HG03039 (cell line): ENCODE data around the gene HDAC8.
"Not testable (repeated sequence)": the region's sequence is repeated elsewhere in the genome, so short reads cannot be mapped to it uniquely, and the experiment has no call there.

Experiments
- ATAC-seq: cut with Tn5 transposase; IDR thresholded peaks from one replicate; pipeline ENCODE4 v1.9.1; 2021; ENCODE audit warnings: mild to moderate bottlenecking, moderate library complexity; ENCODE audit not compliant: unreplicated experiment

Gene HDAC8

DNA sequence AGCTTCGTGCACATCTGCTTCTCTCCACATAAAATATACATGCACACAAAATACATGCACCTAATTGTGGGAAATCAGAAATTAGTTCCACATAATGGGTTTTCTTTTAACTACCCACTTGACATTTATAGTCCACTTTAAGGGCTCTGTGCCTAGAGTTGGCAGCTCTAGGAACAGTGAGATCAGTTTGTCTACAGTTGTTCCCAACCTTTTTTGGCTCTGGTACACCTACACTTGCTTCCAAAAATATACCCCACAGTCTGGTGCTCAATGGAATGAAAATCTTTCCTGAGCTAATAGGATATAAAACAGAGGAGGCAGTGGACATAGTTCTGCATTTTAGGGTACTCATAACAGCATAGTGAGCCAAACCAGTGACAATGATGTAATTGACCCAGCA, 36.1 kb downstream of the HDAC8 start:
- no peak for ATAC-seq

DNA sequence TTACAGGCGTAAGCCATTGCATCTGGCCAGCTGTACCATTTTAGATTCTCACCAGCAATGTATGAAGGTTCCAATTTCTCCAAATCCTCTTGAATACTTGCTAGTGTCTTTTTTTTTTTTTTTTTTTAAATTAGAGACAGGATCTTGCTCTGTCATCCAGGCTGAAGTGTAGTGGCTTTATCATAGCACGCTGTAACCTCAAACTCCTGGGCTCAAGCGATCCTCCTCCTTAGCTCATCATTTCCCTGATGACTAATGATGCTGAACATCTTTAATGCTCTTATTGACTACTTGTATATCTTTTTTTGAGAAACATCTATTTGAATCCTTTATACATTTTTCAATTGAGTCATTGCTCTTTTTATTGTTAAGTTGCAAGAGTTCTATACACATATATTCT, 40.3 kb downstream of the HDAC8 start:
- ATAC-seq = no peak

DNA sequence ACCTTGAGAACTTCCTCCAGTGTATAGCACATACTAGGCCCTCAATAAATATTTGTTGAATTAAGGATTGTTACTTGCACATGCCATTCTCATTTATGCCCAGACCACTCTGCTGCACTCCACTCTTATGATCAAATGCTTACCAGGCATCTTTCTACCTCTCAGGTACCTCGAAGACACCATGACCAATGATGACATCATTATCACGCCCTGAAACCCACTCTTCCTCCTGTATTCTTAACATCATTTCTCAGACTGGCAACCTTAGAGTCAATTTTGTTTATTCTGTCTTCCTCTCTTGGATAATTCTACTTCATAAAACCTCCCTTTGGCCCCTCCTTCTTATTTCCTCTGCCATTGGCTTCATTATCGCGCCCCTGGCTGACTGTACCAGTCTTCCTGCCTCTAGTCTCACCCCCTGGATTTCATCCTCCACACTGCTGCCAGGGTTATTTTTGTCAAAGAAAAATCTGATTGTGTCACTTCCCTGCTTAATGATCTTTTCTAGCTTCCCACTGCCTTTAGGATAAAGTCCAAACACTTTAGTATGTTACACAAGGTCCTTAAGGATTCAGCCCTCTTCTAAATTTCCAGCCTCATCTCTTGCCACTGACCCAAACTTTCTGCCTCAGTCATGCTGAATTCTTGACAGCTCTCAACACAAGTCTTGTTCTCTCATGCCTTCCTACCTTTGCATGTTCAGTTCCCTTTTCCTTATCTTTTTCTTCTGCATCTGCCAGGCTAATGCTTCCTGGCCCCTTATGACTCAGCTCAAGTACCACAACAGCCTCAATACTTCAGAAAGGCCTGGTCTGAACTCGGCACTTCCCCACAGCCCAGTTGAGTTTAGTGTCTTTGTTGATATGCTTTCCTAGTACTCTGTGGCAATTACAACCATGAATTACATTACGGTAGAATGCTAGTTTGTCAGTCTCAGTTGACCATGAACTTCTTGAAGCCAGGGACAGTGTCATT, 45.8 kb downstream of the HDAC8 start:
- no peak for ATAC-seq

DNA sequence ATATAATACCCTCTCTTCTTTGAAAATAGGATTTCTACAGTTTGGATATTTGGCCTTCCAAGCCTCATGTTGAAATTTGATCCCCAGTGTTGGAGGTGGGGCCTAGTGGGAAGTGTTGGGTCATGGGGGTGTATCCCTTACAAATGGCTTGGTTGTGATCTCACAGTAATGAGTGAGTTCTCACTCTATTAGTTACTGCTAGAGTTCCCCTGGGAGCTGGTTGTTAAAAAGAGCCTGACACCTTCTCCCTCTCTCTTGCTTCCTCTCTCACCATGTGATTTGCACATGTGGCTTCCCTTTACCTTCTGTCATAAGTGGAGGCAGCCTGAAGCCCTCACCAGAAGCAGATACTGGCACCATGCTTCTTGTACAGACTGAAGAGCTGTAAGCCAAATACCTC, 73.9 kb downstream of the HDAC8 start:
- no peak for ATAC-seq

DNA sequence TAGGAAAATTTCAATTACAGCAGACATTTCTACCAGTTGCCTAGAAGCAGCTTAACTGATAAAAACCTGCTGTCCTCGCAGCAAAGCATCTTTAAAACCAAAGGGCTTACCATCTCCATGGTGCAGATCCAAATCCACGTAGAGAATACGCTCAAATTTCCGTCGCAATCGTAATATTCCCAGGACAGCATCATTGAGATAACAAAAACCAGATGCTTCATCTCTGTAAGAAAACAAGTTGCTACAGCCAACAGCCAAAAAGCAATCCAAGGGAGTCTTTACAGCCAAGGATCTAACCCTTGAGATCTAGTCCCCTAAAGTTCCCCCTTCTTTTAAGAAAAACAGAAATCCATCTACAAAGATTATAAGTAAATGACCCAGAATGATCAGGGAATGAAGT, 77.6 kb downstream of the HDAC8 start:
- ATAC-seq = no peak

DNA sequence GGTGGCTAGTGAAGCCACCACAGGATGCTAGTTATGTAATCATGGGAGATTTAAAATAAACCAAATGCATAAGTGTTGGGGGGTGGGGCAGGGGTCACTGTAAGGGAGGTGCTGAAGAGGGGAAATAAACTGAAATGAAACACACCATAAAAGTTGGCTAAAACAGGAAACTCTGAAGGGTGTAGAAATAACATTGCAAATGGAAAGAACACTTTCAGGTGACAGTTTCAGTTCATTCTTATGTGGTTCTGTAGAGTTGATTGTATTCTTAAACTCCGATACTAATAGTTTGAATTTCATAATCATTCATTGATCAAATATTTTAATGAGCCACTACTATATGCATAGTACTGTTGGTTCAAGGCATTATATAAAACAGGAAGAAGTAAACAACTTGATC, 80.1 kb downstream of the HDAC8 start:
- no peak for ATAC-seq

DNA sequence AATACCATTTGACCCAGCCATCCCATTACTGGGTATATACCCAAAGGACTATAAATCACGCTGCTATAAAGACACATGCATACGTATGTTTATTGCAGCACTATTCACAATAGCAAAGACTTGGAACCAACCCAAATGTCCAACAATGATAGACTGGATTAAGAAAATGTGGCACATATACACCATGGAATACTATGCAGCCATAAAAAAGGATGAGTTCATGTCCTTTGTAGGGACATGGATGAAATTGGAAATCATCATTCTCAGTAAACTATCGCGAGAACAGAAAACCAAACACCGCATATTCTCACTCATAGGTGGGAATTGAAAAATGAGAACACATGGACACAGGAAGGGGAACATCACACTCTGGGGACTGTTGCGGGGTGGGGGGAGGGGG, 82.4 kb downstream of the HDAC8 start:
- ATAC-seq = not testable (repeated sequence)

DNA sequence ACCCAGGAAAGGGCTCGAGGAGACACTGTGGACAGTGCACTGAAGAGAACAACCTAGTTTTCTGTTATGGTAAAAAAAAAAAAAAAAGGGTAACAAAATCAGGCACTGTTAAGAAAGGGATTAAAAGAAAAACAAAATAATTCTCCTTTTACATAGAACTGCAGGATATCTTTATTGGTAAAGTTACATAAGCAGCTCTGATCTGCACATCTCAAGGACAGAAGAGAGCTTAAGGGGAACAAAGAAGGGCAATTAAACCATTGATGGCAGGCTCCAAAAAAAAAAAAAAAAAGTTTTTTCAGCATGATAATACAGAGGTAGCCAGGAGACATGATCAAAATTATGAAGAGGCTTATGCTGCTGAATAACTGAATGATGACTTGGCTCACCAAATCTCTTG, 85.0 kb downstream of the HDAC8 start:
- no peak for ATAC-seq

DNA sequence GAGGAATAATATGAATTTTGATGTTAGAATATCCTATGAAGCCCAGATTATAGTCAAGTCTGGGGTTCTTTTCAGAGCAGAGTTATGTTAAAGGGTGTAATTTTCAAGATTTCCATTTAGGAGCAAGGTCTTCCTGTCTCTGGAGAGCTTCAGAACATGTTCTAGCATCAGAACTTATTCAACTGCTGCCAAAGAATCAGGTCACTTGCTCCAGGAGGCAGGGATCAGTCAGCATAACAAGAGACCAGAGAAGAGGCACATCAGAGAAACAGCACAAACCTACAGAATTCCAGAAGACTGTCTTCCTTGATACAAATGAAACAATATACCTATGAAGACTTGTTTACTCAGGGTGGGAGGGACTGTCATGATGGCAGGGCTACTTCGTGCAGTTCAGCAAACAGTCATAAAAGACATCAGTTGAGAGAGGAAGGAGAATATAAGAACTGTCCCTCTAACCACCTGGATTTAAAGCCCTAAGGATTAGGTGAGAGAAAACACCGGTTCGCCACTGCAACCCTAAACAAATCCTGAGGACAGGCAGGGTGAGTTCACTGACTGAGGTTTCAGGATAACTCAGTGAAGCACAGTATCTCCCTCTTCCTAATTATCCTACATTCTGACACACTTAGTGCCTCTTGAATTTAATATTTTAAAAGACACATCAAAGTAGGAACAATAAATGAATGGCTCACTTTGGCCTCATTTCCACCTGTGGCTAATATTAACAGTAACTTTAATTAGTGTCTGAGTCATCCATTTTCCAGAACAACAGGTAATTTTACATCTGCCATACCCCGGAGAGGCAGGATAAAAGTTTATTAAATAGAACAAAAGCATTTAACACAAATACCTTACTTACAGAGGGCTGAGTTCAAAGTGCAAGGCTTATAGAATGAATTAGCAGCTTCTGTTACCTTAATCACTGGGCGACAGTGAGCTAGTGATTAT, 93.0 kb downstream of the HDAC8 start:
- ATAC-seq = no peak

DNA sequence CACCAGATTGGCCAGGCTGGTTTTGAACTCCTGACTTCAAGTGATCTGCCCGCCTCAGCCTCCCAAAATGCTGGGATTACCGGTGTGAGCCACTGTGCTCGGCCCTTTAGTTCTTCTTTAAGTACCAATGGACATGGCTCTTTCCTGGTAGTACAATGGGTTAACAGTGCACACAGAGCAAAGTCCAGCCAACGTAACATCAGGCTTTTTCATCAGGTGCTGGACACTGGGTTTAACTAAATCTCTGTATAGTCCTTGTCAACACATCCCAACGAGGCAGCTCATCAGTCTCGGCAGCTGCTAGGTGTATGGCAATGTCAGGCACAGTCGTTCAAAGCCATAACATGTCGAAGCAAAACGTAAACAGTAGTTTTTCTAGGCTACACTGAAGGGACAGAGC, 93.8 kb downstream of the HDAC8 start:
- no peak for ATAC-seq

DNA sequence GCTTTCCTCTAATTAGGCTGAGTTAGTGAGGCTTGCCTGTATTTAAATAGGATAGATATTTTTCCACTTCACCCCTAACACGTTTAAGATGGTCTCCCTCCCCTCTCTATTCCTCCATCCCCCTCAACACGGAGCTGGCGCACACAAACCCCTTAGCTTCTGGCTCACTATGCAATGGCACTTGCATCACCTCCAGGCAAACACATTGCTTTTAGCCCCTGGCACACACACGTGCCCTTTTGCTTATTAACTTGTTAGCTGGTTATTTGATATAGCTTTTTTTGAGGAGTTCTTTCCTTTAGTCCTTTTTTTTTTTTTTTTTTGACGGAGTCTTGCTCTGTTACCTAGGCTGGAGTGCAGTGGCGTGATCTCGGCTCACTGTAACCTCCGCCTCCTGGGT, 94.3 kb downstream of the HDAC8 start:
- no peak for ATAC-seq

DNA sequence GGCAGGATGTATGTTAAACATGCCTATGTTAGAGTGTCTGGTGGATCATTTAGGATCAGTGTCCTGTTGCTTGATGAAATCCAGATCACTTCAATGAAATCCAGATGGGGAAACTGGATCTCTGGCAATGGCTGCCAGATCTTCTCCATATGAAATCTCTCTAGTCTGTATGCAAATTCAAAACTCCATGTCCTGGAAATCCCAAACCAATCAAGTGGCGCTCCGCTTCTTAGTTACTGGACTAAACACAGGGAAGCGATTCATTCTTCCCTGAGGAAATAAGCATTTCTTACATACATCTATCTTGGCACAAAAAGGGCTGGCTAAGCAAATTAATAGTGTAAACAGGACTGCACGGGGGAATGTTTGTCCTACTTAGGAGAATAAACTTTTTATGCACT, 94.9 kb downstream of the HDAC8 start:
- no peak for ATAC-seq

DNA sequence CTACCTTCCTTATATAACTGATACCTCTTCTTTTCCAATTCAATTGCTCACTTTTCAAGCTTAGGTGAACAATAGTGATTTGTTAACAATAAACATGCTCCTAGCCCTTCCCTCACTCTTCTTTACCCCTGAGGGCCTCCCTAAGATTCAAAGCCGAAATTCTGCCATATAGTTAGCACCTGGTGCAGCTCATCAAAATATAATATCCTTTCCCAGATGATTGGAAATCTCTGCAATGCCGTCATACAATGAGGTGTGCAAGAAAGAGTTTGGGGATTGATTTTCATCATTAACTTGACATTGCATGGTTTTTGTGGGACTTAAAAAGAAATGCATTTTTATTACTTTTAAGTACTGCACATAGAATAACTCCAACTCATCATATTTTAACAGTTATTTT, 95.3 kb downstream of the HDAC8 start:
- ATAC-seq = no peak

DNA sequence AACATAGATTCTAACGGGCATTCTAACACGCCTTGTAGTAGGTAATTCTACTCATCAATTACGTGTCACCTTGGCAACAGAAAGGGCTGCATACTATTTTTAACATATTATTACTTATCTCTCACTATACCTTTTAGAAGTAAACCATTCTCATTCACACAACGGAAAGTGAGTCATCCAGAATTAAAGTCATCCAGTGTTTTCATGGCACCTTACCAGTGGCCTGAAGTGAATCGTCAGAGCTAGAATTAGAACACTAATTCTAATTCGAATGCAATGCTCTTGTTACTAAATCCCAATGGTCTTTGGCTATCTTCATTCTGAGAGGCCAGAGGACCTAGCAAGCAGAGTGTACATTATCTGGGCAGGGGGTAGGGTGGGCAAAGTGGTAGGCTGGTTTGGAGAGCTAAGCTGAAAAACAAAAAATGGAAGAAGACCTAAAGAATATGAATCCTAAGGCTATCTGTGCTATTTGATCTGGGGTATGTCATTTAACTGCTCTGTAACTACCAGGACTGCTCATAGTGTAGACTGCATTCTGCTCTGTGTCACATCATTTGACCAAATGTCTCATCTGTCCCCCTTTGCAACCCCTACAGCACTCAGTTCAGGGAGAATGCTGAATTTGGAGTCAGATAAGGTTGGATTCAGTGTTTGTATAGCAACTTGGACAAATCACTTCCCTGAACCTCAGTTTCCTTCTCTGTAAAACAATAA, 96.5 kb downstream of the HDAC8 start:
- ATAC-seq = no peak

DNA sequence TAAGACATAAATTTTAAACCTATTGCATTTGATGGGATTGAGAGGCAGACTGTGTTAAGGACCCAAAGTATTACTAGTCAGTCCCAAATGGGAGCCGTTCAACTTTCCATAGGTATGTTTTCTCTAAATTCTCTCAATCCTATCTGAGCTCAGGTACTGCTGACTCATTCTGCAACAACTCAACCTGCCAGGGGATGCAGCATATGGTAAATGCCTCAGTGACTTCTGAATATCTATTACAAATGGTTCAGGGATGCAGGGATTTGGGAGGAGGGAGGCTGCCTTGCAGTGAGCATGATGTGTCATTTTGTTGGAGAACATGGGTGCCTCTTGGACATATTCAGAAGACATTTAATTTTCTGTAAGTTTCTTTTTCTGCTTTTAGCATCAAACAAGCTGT, 97.3 kb downstream of the HDAC8 start:
- ATAC-seq = no peak

DNA sequence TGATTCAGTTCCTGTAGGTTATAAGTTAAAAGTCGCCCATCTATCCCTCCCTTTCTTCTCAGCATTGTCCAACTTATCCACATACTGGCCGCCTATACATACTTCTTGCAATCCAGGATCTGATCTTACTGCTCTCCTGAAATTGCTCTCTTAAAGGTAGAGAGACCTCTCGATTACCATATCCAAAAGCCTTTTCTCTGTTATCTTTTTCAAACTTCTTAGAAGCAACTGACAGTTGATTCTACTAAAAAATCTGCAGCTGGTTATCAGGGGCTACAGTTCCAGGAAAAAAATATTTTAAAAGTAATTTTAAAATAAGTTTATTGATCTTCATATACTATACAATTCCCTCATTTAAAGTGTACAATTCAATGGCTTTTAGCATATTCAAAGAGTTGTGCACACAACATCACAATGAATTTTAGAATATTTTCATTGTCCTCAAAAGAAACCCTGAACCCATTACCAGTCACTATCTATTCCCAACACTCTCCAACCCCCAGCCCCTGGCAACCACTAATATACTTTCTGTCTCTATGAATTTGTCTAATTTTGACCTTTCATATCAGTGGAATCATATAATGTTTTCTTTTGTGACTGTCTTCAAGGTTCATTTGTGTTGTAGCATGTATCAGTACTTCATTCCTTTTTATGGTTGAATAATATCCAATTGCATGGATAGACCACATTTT, 102.0 kb downstream of the HDAC8 start:
- no peak for ATAC-seq

DNA sequence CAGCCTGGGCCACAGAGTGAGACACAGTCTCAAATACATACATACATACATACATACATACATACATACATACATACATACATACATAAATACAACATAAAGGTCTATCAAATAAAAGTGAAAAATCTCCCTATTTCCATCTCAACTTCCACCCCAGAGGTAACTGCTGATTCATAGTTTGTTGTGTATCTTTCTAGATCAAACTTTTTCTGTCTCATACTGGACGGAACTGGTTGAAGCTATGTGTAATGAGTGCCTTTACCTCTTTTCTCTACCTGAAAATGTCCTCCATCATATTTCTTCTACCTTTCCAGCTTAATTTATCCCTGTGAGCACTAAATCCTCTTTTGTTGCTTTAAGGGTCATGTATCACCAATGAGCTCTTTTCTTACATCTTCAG, 102.5 kb downstream of the HDAC8 start:
- no peak for ATAC-seq

DNA sequence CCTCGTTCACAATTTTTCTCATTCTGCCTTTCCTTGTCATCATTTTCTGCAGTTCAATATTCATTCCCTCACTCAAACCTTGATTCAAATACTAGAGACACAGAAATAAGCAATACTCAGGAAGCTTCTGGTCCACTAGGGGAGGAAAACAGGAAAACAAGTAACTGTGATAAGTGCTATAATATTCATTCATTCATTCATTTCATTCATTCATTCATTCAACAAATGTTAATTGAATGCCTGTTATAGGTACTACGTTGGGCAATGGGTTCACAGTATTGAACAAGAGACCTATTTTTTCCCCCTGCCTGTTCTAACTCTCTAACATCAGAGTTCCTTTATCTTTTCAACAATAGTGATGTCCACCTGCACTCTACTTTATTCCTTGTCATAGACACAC, 104.0 kb downstream of the HDAC8 start:
- ATAC-seq = no peak

DNA sequence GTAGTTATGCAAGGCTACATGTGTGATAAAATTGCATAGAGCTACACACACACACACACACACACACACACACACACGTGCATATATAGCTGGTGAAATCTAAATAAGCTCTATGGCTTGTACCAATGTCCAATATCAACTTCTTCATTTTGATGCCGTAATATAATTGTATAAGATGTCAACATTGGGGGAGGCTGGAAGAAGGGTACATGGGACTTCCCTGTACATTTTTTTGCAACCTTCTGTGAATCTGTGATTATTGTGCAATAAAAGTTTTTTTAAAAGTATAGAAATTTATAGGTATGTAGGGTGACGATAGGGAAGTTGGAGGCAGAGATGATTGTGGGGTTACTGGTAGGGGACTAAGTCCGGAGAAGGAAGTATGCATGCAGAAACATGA, 105.5 kb downstream of the HDAC8 start:
- ATAC-seq = no peak

DNA sequence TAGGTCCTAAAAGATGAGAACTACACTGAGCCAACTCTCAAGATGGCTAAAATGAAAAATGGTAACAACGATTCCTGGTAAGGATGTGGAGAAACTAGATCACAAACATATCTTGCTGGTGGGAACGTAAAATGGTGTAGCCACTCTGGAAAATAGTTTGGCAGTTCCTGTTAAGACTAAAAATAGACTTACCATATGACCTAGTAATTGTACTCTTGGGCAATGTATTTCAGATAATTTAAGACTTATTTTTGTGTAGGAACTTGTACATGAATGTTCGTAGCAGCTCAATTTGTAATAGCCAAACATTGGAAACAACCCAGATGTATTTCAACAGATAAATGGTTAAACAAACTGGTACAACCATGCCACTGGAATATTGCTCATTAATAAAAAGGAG, 106.2 kb downstream of the HDAC8 start:
- no peak for ATAC-seq

DNA sequence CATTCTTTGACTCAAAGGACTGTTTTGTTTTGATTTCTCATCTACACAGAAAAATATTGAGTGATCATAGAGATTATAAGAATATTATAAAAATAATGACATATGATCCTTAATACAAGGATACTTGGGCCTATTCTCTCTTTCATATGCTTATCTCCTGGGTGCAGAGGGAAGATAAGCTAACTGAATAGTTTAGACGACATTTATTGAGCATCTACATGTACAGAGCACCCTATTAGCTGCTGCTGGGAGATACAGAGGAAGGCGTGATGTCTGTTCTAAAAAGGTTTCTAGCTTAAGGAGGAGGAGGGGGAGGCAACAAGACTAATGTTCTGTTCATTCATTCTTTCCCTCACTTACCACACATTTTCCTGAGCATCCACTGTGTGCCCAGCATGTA, 106.8 kb downstream of the HDAC8 start:
- ATAC-seq = no peak
